SIG-M5 (cell line): ENCODE measurements around the gene MAPK8IP1.

ENCODE experiments used
- DNase-seq: peaks from one replicate; lab custom pipeline; 2025; lab: John Stamatoyannopoulos, UW

The MAPK8IP1 gene

GRCh38 chr11:45909594-45910475 is 24.4 kb downstream of the MAPK8IP1 start:
- DNase-seq = no peak

- DNase-seq = no peak
Measured at GRCh38 chr11:45910623-45911022, 25.2 kb downstream of the MAPK8IP1 start.

GRCh38 chr11:45913514-45913913 is 28.1 kb downstream of the MAPK8IP1 start:
- no peak for DNase-seq

GRCh38 chr11:45913942-45914635 is 28.6 kb downstream of the MAPK8IP1 start:
- no peak for DNase-seq

- no peak for DNase-seq
Measured at GRCh38 chr11:45915446-45915845, 30.0 kb downstream of the MAPK8IP1 start.

- DNase-seq = no peak
Measured at GRCh38 chr11:45917286-45917622, 31.8 kb downstream of the MAPK8IP1 start.

GRCh38 chr11:45917623-45918330 is 32.3 kb downstream of the MAPK8IP1 start, which contains the start of gene PEX16:
TSS of gene PEX16 (minus strand) at chr11:45917877. CDS start at chr11:45917811, 66 bp downstream.
- DNase-seq = peak; percentile 95

- no peak for DNase-seq
Measured at GRCh38 chr11:45918331-45918941, 33.0 kb downstream of the MAPK8IP1 start.

GRCh38 chr11:45918962-45919675 is 33.7 kb downstream of the MAPK8IP1 start:
- DNase-seq = no peak

- no peak for DNase-seq
Measured at GRCh38 chr11:45919806-45920530, 34.5 kb downstream of the MAPK8IP1 start.

GRCh38 chr11:45920531-45921477 is 35.4 kb downstream of the MAPK8IP1 start:
- no peak for DNase-seq

GRCh38 chr11:45921561-45922424 is 36.3 kb downstream of the MAPK8IP1 start:
- no peak for DNase-seq

- DNase-seq = no peak
Measured at GRCh38 chr11:45922425-45923082, 37.1 kb downstream of the MAPK8IP1 start, which contains the start of gene LARGE2. TSS of gene LARGE2 (plus strand) at chr11:45922656. CDS start at chr11:45922883, 227 bp downstream.

- DNase-seq = no peak
Measured at GRCh38 chr11:45924036-45924915, 38.8 kb downstream of the MAPK8IP1 start.

- no peak for DNase-seq
Measured at GRCh38 chr11:45924927-45925326, 39.5 kb downstream of the MAPK8IP1 start.

GRCh38 chr11:45925550-45925949 is 40.1 kb downstream of the MAPK8IP1 start:
- no peak for DNase-seq

GRCh38 chr11:45926001-45926401 is 40.5 kb downstream of the MAPK8IP1 start:
- DNase-seq = no peak
